Measurements from ENCODE around the gene CSNK2A1. TPM values are rescaled to one million over a fixed set of nuclear protein-coding genes. Genes with fewer than 3 reads are reported as not detected.
"Not testable (repeated sequence)": the region's sequence is repeated elsewhere in the genome, so short reads cannot be mapped to it uniquely, and the experiment has no call there.

Gene CSNK2A1
- total RNA-seq, 1 experiment from 2014 or later: 200 TPM

DNA sequence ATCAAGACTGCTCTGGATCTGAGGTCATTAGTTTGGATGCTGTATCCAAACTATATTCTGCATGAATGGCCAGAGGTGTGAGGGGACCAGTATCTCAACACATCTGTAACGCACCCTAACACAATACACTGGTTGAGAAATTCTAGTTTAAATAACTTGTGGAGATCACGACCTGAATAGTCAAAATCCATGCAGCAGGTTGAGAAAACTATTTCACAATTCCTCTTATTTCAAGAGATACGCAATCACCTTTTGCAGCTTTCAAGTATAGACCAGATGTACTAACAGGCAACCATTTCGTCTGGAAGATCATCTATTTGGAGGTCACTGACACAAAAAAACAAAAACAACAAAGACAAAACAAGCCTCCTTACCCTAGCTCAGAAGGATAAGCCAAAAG lies 11.1 kb downstream of the CSNK2A1 start:
- no peak for DNase-seq
- Histone ChIP-seq H3K4me1 (no peaks in the 10 kb centered on the region), H3K36me3 (peaks cover 31% of the 10 kb centered on the region), H3K9me3 (replicated peaks) (peaks cover 6% of the 10 kb centered on the region; the same call in 1 of the 2 replicates), H3K4me3 (no peak overlapping the region), H3K27ac (no peak overlapping the region), H3K27me3 (no peaks in the 10 kb centered on the region)

DNA sequence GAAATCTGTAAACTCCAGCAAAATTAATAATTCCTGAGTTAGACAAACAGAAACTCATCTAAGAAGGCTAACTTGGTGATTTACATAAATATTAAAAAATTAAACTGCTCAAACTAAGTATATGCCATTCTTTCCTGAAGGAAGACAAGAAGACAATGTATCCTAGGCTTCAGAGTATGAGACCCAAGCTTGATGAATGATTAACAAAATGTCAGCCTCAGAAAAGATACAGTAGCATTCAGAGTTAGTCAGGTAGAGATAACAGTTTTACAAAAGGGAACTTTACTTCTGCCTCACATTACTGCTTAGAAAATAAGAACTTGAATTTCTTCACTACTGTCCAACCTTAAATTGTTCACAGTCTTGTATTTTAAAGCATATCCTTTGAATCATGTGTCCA lies 12.0 kb downstream of the CSNK2A1 start:
- Histone ChIP-seq H3K36me3 (peaks cover 40% of the 10 kb centered on the region), H3K4me1 (no peaks in the 10 kb centered on the region), H3K27ac (no peak overlapping the region), H3K9me3 (replicated peaks) (peaks cover 13% of the 10 kb centered on the region; the same call in 1 of the 2 replicates), H3K4me3 (no peak overlapping the region), H3K27me3 (no peaks in the 10 kb centered on the region)
- DNase-seq: no peak

DNA sequence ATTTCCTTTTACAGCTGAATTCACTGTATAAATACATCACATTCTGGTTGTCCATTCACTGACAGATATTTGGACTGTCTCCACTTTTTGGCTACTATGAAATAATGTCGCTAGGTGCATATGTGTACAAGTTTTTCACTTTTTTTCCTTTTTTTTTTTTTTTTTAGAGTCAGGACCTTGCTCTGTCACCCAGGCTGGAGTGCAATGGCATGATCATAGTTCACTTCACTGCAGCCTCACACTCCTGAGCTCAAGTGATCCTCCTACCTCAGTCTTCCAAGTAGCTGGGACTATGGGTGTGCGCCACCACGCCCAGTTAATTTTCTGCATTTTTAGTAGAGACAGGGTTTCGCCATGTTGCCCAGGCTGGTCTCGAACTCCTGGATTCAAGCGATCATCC lies 13.3 kb downstream of the CSNK2A1 start:
- Histone ChIP-seq H3K9me3 (replicated peaks) (peaks cover 17% of the 10 kb centered on the region; the same call in 1 of the 2 replicates), H3K4me3 (no peak overlapping the region), H3K4me1 (no peaks in the 10 kb centered on the region), H3K27ac (no peak overlapping the region), H3K36me3 (peaks cover 51% of the 10 kb centered on the region), H3K27me3 (no peaks in the 10 kb centered on the region)
- no peak for DNase-seq

DNA sequence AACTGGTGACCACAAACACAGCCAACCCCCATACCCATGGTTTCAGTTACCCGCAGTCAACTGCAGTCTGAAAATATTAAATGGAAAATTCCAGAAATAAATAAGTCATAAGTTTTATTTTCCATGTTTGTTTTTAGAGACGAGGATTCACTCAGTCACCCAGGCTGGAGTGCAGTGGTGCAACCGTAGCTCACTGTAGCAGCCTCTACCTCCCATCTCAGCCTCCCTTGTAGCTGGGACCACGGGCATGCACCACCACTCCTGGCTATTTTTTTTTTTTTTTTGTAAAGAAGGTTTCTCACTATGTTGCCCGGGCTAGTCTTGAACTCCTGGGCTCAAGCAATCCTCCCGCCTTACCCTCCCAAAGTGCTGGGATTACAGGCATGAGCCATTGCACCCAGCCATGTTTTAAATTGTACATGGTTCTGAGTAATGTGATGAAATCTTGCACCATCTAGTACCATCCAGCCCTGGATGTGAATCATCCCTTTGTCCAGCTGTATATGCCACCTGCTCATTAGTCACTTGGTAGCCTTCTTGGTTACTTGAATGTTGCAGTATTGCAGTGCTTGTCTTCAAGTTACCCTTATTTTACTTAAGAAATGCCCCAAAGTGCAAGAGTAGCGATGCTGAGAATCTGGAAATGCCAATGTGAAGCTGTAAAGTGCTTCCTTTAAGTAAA lies 14.5 kb downstream of the CSNK2A1 start:
- peaks cover 58% of the 10 kb centered on the region for H3K36me3 ChIP-seq
- H3K4me1 ChIP-seq: no peaks in the 10 kb centered on the region
- no peak overlapping the region for H3K4me3 ChIP-seq
- no peaks in the 10 kb centered on the region for H3K27me3 ChIP-seq
- DNase-seq: no peak
- H3K27ac ChIP-seq: no peak overlapping the region; the same call in 1 of the 2 replicates
- H3K9me3 ChIP-seq (replicated peaks): peaks cover 17% of the 10 kb centered on the region; the same call in 1 of the 2 replicates

GRCh38 chr20:527571-527886 lies 16.1 kb downstream of the CSNK2A1 start:
- DNase-seq: no peak
- Histone ChIP-seq H3K27ac (no peak overlapping the region), H3K9me3 (replicated peaks) (peaks cover 17% of the 10 kb centered on the region; the same call in 1 of the 2 replicates), H3K36me3 (peaks cover 68% of the 10 kb centered on the region), H3K27me3 (no peaks in the 10 kb centered on the region), H3K4me3 (no peak overlapping the region), H3K4me1 (no peaks in the 10 kb centered on the region)

DNA sequence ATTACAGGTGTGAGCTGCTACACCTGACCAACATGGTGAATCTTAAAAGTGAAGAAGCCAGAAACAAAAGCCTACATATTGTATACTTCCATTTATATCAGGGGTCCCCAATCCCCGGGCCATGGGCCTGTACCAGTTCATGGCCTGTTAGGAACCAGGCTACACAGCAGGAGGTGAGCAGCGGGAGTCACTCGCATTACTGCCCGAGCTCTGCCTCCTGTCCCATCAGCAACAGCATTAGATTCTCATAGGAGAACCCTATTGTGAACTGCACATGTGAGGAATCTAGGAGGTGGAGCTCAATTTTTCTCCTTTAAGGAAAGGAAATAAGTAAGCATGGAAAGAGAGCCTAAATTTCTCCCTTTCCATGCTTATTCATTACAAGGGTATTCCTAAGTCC lies 21.7 kb downstream of the CSNK2A1 start:
- Histone ChIP-seq H3K36me3 (peaks cover 69% of the 10 kb centered on the region), H3K27me3 (no peaks in the 10 kb centered on the region), H3K4me3 (no peak overlapping the region), H3K27ac (no peak overlapping the region), H3K4me1 (no peaks in the 10 kb centered on the region), H3K9me3 (replicated peaks) (peaks cover 12% of the 10 kb centered on the region; the same call in 1 of the 2 replicates)
- no peak for DNase-seq

- Histone ChIP-seq H3K9me3 (replicated peaks) (peaks cover 8% of the 10 kb centered on the region; the same call in 1 of the 2 replicates), H3K4me1 (no peaks in the 10 kb centered on the region), H3K36me3 (peaks cover 58% of the 10 kb centered on the region), H3K27me3 (no peaks in the 10 kb centered on the region), H3K4me3 (no peak overlapping the region), H3K27ac (no peak overlapping the region)
- DNase-seq: no peak
Measured at GRCh38 chr20:519999-520398, 23.6 kb downstream of the CSNK2A1 start.

DNA sequence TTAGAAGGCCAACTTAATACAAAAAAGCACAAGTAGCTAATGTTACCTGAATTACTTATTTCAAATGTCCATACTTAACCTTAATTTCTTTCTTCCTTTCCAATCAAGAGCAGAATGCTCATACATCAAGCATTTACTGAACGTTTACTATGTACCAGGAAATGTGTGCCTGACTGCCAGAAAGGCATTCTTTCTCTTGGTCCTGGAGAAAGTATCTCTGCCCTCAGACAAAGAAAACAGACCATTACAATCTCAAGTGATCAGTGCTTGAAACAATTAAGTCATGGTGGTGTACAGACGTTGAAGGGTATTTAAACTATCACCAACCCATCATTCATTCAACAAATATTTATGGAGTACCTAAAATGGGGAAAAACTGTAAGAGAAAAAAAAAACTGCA lies 26.4 kb downstream of the CSNK2A1 start:
- H3K27me3 ChIP-seq: no peaks in the 10 kb centered on the region
- no peaks in the 10 kb centered on the region for H3K4me1 ChIP-seq
- no peak overlapping the region for H3K27ac ChIP-seq
- H3K4me3 ChIP-seq: no peak overlapping the region
- no peak for DNase-seq
- H3K36me3 ChIP-seq: peaks cover 40% of the 10 kb centered on the region
- H3K9me3 ChIP-seq (replicated peaks): peaks cover 8% of the 10 kb centered on the region; the same call in 1 of the 2 replicates

DNA sequence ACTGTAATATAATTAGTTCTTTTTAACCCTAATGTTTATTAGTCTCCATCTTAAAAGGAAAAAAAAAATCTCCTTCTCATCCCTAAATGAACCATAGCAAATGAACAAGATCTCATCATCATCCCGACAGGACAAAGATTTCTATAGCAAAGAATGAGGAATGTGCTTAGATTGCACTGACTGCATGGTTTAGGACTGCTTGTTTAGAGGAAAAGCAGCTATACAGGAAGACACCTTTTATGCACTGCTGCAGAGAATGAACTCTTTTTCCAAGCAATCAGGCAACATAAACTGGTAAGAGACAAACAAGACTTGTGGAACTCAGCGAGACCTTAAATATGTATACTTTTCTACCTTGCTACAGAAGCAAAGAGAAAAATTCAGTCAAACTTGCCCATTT lies 26.8 kb downstream of the CSNK2A1 start:
- Histone ChIP-seq H3K36me3 (peaks cover 36% of the 10 kb centered on the region), H3K27me3 (no peaks in the 10 kb centered on the region), H3K9me3 (replicated peaks) (peaks cover 8% of the 10 kb centered on the region; the same call in 1 of the 2 replicates), H3K4me1 (no peaks in the 10 kb centered on the region), H3K4me3 (no peak overlapping the region), H3K27ac (no peak overlapping the region)
- DNase-seq: no peak

DNA sequence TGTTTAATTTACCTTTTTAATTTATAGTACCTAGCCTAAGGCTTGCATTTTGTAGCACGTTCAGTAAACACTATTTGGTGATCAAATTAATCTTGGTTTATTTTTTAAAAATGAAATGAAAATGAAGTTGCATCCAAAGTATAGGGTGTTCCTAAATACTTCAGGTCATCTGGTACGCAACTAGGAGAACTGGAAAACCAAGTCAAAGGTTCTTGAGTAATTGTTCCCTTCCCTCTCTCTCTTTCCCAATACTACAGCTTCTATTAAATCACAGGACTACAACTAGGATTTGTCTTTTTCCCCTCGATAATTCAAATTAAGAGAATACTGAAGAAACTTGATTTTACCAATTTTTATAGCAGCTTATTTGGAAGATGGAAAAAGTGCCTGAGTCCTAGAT lies 27.9 kb downstream of the CSNK2A1 start:
- Histone ChIP-seq H3K4me3 (no peak overlapping the region), H3K27ac (no peak overlapping the region), H3K27me3 (no peaks in the 10 kb centered on the region), H3K4me1 (no peaks in the 10 kb centered on the region), H3K36me3 (peaks cover 25% of the 10 kb centered on the region), H3K9me3 (replicated peaks) (0 out of 2 replicates have a peak, but pooled peaks cover 1% of the 10 kb centered on the region)
- DNase-seq: no peak

GRCh38 chr20:513429-513828 lies 30.2 kb downstream of the CSNK2A1 start:
- H3K27me3 ChIP-seq: no peaks in the 10 kb centered on the region
- peaks cover 13% of the 10 kb centered on the region for H3K36me3 ChIP-seq
- H3K4me1 ChIP-seq: peaks cover 14% of the 10 kb centered on the region
- no peak for DNase-seq
- no peak overlapping the region for H3K4me3 ChIP-seq
- H3K27ac ChIP-seq: no peak overlapping the region
- H3K9me3 ChIP-seq (replicated peaks): no peaks in the 10 kb centered on the region

DNA sequence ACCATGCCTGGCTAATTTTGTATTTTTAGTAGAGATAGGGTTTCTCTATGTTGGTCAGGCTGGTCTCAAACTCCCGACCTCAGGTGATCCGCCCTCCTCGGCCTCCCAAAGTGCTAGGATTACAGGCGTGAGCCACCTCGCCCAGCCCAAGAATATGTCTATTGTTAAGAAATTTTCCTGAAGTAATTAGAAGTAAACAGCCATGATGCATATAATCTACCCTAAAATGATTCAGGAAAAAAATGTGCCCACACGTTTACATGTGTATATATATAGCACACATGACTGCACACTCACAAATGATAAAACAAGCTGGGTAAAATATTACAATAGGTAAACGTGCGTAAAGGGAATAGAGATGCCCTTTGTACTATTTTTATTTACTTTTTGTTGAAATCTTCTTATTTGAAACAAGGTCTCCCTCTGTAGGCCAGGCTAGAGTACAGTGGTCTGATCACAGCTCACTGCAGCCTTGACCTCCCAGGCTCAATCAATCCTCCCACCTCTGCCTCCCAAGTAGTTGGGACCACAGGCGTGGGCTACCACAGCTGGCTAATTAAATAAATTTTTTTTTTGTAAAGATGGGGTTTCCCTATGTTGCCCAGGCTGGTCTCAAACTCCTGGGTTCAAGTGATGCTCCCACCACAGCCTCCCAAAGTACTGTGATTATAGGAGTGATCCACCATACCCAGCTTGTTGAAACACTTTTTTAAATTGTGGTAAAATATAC lies 33.1 kb downstream of the CSNK2A1 start:
- peaks cover 18% of the 10 kb centered on the region for H3K36me3 ChIP-seq
- peaks cover 34% of the 10 kb centered on the region for H3K4me1 ChIP-seq
- H3K4me3 ChIP-seq; H3K27ac ChIP-seq; H3K27me3 ChIP-seq; H3K9me3 ChIP-seq (replicated peaks); DNase-seq: not testable (repeated sequence)

DNA sequence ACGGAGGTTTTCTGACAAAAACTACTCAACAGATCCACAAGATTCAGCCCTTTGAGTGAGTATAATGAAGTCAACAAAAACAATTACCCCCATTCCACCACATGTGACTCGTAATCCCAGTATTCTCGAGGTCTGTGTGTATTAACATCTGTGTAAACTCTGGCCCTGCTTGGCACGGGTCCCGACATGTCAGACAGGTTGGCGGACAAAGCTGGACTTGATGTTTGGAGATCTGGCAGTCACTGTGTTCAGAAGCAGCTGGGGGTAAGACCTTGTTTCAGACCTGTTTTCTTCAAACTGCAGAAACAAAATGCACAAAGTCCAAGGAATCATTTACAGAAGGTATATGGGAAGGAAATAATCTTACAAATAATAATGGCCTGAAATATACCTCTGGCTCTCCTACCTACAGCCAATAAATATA lies 35.2 kb downstream of the CSNK2A1 start:
- Histone ChIP-seq H3K4me1 (peaks cover 34% of the 10 kb centered on the region), H3K27ac (peak overlapping the region; percentile 60), H3K36me3 (peaks cover 27% of the 10 kb centered on the region)
- H3K4me3 ChIP-seq; H3K9me3 ChIP-seq (replicated peaks); H3K27me3 ChIP-seq: not testable (repeated sequence)
- peak in 1 of 2 experiments; percentile 8 for DNase-seq

- H3K36me3 ChIP-seq: peaks cover 30% of the 10 kb centered on the region
- H3K27me3 ChIP-seq: no peaks in the 10 kb centered on the region
- H3K27ac ChIP-seq: peak overlapping the region; percentile 60
- H3K4me3 ChIP-seq: no peak overlapping the region
- no peaks in the 10 kb centered on the region for H3K9me3 ChIP-seq (replicated peaks)
- H3K4me1 ChIP-seq: peaks cover 34% of the 10 kb centered on the region
- peak in 1 of 2 experiments; percentile 4 for DNase-seq
Measured at GRCh38 chr20:507761-508332, 35.7 kb downstream of the CSNK2A1 start.
